Activated CD4-positive, alpha-beta T cell treated with anti-CD3 and anti-CD28 coated beads for 24 hours (primary cell): ENCODE data around the gene RTF1.

ENCODE experiments used
- DNase-seq, 2 donors: peaks; one replicate each; pipeline ENCODE4 v3.0.0-alpha.2; 2020; ENCODE audit warnings: low read depth in 2 of 2

Gene RTF1

DNA sequence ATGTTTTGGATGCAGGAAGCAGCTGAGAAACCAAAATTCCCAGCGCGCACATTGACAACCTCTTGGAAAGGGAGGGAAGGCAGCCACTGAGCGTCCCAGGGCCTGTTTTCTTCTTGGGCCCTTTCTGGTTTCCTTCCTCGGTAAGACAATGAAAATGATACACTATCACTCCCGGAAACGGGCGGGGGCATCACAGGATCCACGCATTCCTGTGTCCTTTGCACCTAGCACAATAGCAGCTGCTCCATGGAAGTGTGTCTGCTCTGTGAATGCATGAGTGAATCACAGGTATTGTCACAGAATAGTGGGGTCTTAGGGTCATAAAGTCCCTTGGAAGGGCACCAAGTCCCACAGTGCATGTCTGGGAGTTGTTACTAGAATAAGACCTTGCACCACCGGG, 70.5 kb downstream of the RTF1 start:
- no peak for DNase-seq

DNA sequence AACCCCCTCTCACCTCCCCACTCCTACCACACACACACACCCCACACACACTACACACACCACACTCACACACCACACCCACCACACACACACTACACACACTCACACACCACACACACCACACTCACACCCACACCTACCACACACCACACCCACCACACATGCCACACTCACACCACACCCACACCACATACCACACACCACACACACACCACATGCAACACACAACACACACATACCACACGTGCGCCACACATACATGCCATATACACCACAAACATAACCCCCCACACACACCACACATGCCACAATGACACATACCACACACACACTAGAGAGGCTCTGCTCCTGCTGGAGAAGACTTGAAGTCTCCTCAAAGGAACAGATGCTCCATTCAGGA, 70.9 kb downstream of the RTF1 start:
- no peak for DNase-seq

DNA sequence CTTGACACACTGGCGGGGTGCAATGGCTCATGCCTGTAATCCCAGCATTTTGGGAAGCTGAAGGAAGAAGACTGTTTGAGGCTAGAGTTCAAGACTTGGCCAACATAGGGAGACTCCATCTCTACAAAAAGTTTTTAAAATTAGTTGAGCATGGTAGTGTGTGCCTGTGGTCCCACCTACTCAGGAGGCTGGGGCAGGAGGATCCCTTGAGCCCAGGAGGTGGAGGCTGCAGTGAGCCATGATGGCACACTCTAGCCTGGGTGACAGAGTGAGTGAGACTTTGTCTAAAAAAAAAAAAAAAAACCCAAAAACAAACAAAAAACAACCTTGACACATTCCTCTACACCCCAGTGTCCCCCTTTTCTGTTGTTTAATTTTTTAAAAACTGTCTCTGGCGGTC, 72.7 kb downstream of the RTF1 start:
- DNase-seq = no peak

DNA sequence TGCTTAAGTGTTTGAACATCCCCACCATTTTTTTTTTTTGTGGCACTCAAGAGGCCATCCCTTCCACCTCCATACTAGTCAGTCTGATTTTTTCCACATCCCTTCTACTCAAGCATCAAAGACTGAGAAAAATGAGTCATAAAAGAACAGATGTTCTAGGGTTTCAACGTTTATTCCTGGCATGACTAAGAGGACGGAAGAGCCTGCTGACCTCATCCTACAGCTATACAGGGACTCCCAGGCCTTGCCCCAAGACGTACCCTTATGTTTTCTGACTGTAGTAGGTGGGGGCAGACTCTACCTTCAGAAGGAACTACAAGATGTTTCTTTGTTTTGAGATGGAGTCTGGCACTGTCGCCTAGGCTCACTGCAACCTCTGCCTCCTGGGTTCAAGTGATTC, 73.5 kb downstream of the RTF1 start:
- no peak for DNase-seq

DNA sequence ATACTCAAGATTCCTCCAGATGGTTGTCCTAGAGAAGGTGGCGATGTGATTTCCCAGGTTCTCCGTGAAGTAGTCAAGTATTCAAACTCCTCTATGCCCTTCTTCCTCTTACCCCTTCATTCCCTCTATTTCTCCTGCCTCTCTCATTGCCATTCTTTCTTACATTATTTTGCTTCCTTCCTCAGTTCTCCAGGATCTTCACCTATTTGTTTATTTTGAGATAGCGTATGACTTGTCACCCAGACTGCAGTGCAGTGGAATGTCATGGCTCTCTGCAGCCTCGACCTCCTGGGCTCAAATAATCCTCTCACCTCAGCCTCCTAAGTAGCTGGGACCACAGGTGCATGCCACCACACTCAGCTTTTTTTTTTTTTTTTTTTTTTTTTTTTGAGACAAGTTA, 75.0 kb downstream of the RTF1 start:
- no peak for DNase-seq

DNA sequence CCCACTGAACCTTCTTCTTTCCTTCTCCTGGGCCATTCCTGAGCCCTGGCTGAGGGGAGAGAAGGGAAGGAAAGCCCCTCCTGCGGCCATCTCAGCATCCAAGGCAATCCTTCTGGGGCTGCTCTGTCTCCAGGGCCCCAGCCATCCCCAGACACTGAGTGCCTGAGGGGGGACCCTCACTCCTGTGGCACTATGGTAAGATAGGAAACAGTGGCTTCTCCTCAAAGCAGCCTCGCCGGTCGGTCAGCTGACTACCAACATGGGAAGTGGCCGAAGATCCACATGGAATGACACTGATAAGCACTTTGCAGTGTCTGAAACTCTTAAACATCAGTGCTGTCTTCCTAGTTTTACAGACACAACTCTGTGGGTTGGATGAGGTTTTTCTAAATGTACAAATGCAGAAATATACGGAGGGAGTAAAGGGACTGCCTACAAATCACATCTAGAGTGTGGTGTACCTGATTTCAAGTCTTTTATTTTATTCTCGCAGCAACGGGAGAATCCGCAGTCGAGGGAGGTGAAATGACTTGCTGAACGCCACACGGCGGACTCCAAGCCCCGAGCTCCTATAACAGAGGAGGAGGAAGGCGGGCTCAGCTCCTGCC, 75.8 kb downstream of the RTF1 start:
- no peak for DNase-seq

DNA sequence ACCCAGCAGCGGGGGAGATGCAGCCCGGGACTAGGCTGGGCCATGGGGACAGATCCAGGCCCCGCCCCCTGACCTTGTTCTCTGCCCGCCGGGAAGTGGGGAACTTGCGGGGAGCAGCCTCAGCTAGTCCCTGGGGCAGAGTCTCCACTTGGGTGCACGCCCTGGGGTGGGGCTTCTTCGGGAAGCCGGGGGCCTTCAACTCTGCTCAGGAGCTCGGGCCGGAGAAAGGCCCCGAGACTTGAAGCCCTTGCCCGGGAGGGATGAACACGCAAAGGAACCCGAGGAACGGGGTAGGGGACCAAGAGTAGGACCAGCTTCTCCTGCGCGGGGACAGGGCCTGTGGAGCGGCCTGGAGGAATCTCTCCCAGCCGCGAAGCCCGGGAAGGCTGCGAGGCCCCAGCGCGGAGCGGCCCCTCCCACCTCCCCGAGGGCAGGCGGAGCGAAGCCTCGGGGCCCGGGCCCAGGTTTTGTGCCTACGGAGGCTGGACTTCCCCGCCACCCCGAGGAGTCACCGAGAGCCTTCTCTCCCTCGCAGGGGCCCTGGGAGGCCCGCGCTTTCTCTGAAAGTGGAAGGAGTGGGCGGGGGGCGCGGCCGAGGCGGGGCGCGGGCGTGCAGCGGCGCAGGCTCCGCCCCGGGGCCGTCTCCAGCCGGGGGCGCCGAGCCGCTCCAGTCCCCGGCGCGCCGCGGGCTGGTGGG, 76.5 kb downstream of the RTF1 start, which contains the start of gene ITPKA:
TSS of gene ITPKA (plus strand) at position 670 of the 697 bp plus-strand sequence. CDS start 54 bp downstream, outside the sequence.
- DNase-seq = peak; percentile 87 to 89

DNA sequence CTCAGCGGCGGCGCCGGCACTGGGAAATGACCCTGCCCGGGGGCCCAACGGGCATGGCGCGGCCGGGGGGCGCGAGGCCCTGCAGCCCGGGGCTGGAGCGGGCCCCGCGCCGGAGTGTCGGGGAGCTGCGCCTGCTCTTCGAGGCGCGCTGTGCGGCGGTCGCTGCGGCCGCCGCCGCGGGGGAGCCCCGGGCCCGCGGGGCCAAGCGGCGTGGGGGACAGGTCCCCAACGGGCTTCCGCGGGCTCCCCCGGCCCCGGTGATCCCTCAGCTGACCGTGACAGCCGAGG, 77.0 kb downstream of the RTF1 start:
- no peak for DNase-seq

DNA sequence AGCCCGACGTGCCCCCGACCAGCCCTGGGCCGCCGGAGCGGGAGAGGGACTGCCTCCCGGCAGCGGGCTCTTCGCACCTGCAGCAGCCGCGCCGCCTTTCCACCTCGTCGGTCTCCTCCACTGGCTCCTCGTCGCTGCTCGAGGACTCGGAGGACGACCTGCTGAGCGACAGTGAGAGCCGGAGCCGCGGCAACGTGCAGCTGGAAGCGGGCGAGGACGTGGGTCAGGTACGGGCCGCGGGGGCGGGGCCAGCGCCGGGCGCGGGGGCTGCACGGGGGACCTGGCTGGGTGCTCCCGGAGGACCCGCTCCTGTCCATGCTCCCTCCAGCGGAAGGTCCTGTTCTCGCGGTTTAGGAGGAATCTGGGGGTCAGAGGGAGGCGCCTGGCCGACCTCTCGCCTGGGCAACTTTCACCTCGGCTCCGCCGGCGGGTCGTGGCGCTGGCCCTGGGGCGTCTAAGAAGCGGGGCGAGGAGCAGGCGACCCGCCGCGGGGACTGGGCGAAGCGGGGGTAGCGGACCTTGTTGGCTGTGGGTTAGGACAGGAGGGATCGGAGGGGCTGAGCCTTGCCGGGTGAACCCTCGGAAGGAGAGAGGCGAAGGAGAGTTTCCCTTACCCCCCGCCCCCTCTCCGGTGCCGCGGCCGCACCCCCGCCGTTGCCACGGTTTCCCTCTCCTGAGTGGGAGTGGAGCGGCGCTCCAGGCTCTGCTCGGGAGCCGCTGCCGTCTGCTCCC, 77.5 kb downstream of the RTF1 start:
- no peak for DNase-seq

DNA sequence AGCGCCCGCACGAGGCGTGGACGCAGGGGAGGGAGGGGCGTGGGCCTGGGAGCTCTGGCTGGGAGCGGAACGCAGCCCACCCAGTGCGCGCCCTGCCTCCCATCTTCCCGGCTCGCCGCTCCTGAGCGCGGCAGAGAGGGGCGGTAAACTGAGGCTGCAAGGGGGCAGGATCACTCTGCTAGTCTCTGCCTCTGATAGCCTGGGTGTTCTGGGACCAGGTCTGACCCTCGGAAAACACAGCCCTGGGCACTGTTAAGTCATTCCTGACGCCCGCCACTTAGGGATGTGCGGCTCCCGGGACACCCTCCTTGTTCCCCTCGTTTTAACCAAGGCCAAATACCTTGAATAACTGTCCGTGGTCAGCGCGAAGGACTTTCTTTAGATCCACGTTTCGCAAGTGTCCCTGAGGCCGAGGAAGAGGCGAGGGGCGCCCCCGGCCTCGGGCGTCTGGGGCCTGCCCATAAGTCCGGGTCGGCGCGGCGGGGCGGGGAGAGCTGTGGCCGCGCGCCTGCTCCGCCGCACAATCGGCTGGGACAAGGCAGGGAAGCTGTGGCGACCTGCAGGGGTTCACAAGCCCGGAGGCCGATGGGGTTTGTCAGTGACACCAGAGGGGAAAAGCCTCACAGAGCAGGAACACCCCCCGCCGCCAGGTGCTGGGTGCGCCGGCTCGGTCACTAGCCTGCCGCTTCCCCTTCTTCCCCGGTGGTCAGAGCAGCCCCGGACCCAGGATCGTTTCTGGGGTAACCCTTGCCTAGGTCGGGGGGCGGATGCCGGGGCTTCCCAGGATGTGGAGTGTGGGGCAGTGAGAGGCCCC, 78.2 kb downstream of the RTF1 start:
- no peak for DNase-seq

DNA sequence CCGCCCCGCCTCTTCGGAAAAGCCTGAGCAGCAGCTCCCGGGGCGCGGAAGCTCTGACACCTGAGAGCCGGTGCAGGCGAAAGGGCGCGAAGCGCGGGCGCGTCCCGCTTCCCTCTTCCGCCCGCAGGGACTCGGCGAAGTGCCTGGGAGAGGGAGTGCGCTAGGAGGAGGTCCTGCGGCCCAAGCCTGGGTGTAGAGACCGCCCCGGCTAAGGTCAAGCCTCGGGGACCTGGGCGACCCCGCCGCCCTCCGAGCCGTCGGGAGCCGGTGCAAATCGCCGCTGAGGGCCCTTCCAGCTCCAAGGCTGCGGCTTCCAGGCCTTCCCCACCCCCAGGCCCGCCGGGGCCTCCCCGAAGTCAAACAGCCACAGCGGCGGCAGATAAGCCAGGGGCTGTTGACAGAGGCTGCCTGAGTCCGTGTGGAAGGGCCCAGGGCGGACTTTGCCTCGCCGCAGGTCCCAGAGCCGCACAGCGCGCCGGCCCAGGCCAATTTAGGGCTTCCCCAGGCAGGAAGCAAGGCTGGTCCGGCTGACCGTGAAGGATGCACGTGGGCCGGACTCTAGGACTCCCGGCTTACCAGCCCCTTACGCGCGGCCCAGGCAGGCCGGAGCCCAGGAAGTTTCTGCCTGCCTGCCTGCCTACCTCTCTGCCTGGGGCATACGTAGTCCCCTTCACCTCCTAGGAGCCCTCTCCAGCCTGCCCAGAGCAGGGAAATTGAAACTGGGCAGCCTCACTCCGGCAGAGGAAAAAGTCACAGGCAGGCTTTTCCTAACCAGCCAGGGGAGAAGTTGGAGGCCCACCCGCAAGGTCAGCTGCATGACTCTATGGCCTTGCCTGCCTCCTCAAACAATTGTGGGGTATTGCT, 79.1 kb downstream of the RTF1 start:
- DNase-seq = no peak

DNA sequence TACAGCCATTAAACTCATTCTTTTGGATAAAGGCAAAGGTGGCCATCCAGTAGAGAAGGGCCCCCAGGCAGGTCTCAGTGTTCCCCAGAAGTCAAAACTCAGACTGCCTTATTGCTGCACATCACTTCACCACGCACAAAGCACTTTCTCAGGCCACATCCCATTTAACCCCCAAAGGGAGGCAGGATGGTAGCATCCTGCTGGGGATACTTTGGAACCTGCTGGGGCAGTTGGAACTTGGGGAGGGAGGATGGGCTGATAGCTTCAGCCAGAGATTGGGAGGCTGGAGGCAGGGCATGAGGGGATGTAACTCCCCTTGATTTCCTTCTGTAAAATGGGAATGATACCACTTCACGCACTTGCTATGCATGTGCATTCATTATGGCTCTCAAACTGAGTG, 81.8 kb downstream of the RTF1 start:
- no peak for DNase-seq

DNA sequence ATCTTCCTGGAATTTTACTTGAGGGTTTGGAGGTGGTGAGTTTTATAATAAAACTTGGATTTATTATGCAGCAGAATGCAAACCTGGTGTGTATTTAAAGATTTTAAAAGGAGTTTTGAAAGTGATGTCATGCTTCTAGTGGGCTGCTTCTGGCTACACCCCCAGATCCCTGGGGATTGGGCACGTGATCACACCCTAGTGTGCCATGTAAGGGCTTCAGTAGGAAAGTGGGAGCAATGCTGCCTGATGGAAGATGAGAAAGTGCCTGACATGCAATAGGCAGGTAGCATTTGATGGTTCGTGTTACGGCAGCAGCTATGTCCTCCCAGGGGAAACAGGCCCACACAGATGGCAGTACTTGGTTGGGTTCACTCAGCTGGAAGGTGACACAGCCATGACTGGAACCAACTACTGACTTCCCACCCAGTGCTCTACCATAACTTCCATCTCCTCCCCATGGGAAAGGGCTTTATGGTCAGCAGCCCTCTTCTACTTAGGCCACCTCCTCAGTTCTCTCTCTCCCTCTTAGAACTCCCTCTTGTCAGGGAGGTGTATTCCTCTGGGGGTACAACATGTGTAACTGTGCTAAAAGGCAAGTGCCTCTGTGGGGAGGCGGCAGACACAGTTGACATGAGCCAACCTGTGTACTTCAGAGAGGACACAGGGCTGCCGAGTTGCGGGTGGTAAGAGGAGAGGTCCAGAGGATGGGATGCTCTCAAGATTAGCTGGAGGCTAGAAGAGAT, 82.4 kb downstream of the RTF1 start:
- DNase-seq = no peak

DNA sequence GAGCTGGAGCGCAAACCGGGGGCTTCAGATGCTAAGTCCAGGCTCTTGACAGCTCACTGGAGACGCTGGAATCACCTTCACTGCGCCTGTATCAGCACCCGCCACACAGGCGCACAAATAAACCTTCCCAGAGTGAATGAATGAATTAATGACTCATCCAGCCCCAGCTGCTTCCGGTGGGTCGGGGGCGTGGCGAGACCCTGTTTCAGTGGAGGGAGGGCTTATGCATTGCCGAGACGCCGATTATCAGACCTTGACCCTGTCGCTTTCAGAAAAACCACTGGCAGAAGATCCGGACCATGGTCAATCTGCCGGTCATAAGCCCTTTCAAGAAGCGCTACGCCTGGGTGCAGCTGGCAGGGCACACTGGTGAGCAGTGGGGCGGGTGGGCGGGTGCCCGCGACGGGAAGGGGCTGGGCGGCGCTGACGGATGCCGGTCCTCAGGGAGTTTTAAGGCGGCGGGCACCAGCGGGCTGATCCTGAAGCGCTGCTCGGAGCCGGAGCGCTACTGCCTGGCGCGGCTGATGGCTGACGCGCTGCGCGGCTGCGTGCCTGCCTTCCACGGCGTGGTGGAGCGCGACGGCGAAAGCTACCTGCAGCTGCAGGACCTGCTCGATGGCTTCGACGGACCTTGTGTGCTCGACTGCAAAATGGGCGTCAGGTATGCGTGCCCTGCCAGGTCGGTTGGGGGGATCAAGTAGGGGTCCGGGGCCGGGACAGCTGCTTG, 84.5 kb downstream of the RTF1 start:
- DNase-seq = no peak

DNA sequence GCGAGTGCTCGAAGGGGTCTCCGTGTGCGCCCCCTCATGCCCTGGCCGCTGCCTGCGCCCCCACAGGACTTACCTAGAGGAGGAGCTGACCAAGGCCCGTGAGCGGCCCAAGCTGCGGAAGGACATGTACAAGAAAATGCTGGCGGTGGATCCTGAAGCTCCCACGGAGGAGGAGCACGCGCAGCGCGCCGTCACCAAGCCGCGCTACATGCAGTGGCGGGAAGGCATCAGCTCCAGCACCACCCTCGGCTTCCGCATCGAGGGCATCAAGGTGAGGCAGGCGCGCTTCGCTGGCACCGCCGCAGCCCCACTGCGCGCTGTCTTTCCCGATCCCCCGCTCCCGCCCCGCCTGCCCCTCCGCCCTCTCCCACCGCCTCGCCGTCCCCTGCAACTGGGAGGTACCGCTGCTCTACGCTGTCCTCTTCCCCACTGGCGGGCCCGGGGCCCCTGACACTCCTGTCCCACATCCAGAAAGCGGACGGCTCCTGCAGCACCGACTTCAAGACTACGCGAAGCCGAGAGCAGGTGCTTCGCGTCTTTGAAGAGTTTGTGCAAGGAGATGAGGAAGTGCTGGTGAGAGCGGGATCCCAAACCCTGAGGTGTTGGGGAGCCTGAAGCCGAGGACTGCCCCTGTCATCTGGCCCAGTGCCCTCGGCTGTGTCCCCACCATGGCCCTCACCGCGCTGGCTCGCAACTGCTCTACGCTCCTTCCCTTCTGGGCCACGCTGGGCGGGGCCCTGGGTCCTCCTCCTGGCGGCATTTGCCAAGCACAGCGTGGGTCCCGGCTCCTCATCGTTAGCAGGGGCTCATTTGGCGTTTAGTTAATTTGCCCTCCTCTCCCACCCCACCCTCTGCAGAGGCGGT, 85.3 kb downstream of the RTF1 start:
- no peak for DNase-seq

DNA sequence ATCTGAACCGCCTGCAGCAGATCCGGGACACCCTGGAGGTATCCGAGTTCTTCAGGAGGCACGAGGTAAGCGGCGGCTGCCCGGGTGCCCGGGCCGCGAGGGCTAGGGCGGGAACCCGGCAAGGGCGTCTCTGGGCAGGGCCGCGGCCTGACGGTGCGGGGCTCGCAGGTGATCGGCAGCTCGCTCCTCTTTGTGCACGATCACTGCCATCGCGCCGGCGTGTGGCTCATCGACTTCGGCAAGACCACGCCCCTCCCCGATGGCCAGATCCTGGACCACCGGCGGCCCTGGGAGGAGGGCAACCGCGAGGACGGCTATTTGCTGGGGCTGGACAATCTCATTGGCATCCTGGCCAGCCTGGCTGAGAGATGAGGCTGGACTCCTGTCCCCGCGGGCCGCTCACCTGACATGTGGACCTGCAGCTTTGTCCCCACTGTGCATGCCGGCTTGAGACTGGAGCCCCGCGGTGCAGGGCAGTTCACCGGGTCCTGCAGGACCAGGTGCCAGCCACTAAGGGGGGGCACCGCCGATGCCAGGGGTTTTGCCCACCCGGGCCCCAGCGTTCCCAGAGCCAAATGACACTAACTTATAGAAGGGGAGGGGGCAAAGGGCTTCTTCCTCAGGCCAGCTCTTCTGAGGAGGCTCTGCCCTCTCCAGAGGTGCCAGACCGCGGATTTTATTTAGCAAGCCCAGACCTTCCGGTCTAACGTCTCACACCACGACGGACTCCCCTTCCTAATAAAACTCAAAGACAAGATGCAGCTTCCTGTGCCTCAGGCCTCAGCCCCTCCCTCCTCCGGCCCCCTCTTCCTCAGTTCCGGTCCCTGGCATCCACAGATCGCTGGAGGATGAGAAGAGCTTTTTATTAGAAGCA, 86.1 kb downstream of the RTF1 start:
- no peak for DNase-seq

DNA sequence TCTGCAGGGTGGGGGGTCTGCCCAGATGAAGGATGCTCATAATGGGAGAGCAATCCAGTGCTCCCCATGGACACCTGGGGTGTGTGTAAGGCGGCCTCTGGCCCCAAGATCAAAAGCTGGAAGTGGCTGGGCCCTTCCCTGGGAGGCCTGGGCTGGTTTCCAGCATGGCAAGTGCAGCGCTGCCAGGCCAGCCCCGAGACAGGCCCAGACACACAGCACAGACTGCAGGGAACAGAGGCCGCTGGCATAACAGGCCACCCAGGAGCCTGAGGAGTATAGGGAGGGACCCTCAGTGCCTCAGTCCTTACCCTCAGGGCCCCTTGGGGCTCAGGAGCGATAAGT, 86.7 kb downstream of the RTF1 start:
- DNase-seq = no peak
